Measurements from ENCODE around the gene KAT6B. TPM values are rescaled to one million over a fixed set of nuclear protein-coding genes. Genes with fewer than 3 reads are reported as not detected.

Gene KAT6B
- total RNA-seq, 4 donors from 2014 or later: 34.2 to 84.2 (median 47.3) TPM

DNA sequence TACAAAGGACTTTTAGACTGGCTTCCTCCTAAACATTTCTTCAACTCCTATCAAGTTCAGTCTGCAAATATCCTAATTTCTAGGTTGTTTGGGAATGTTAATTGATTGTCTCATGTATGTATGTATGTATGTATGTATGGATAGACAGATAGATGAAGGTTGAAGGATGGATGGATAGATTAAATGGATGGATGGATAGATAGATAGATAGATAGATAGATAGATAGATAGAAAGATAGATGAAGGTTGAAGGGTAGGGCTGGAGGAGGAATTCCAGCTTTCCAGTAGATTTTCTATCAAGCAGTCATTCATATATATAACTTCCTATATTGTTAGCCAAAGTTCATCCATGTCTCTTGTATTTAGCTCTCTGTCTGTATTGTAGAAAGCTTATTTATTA is 85.8 kb downstream of the KAT6B start:
- H3K4me1 ChIP-seq: peaks cover 9% of the 10 kb centered on the region

DNA sequence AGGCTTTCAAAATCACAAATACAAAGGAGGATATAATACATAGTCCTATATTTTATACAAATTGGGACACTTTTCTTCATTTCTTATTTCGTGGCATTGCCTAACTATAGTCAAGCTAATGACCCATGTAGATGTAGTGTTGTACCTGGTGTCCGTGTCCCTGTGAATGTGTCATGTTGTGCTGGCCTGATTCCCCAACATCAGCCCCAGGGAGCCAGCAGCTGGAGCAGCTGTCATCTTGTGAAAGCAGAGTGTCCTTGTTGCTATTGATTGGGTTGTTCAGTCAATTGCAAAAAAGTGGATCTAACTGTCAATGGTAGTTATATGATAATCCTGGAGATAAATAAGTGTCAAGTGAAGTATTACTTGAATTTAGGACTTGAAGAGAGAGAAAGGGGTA is 86.3 kb downstream of the KAT6B start:
- H3K27ac ChIP-seq: no peak overlapping the region
- H3K4me1 ChIP-seq: peaks cover 9% of the 10 kb centered on the region
- no peaks in the 10 kb centered on the region for H3K36me3 ChIP-seq
- DNase-seq (ENCODE audit: low spot score in 2 of 2): no peak
- H3K27me3 ChIP-seq: no peaks in the 10 kb centered on the region
- no peak for TF ChIP-seq POLR2A (IDR thresholded peaks at IDR 0.05)
- WGBS: 84% methylated on average over 2 of the region's 2 CpGs
- H3K9me3 ChIP-seq: no peaks in the 10 kb centered on the region
- H3K4me3 ChIP-seq: no peak overlapping the region

More for the DNA sequence above, 85.8 kb downstream of the KAT6B start:
- TF ChIP-seq POLR2AphosphoS5 (IDR thresholded peaks at IDR 0.05): no peak
- TF ChIP-seq, protein P1, sequence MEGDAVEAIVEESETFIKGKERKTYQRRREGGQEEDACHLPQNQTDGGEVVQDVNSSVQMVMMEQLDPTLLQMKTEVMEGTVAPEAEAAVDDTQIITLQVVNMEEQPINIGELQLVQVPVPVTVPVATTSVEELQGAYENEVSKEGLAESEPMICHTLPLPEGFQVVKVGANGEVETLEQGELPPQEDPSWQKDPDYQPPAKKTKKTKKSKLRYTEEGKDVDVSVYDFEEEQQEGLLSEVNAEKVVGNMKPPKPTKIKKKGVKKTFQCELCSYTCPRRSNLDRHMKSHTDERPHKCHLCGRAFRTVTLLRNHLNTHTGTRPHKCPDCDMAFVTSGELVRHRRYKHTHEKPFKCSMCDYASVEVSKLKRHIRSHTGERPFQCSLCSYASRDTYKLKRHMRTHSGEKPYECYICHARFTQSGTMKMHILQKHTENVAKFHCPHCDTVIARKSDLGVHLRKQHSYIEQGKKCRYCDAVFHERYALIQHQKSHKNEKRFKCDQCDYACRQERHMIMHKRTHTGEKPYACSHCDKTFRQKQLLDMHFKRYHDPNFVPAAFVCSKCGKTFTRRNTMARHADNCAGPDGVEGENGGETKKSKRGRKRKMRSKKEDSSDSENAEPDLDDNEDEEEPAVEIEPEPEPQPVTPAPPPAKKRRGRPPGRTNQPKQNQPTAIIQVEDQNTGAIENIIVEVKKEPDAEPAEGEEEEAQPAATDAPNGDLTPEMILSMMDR (IDR thresholded peaks at IDR 0.05): no peak
- no peak for TF ChIP-seq EP300 (IDR thresholded peaks at IDR 0.05)
- no peak for TF ChIP-seq POLR2A (IDR thresholded peaks at IDR 0.05)
- no peak for DNase-seq (ENCODE audit: low spot score in 2 of 2)
- no peaks in the 10 kb centered on the region for H3K27me3 ChIP-seq
- no peaks in the 10 kb centered on the region for H3K9me3 ChIP-seq
- H3K27ac ChIP-seq: no peak overlapping the region
- H3K4me3 ChIP-seq: no peak overlapping the region
- H3K36me3 ChIP-seq: no peaks in the 10 kb centered on the region

DNA sequence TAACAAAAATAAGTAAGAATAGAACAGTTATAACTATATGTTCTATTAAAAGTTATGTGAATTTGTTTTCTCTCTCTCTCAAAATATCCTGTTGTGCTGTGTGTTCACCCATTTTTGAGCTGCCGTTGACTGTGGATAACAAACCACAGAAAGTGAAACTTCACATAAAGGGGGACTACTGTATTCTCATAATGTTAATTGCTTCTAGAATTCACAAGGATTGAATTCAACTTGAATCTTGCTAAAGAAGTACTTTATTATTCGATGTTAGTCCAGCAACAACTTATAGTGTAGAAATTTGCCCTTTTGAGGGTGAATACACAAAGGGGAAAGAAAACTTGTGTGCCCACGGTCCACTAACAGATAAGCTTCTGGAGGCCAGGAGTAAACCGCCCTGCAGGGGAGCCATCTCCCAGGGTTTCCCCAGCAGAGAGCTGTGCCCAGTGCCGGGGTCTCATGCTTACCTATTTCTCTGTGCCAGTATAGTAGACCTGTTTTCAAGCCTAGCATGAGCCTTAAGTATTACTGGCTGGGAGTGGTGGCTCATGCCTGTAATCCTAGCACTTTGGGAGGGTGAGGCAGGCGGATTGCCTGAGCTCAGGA is 87.1 kb downstream of the KAT6B start:
- TF ChIP-seq POLR2A (IDR thresholded peaks at IDR 0.05): no peak
- no peak for TF ChIP-seq POLR2AphosphoS5 (IDR thresholded peaks at IDR 0.05)
- TF ChIP-seq, protein P1 (IDR thresholded peaks at IDR 0.05): no peak
- TF ChIP-seq EP300 (IDR thresholded peaks at IDR 0.05): no peak
- no peaks in the 10 kb centered on the region for H3K36me3 ChIP-seq
- WGBS: 82% methylated on average over 6 of the region's 6 CpGs
- H3K27me3 ChIP-seq: no peaks in the 10 kb centered on the region
- H3K4me3 ChIP-seq: no peak overlapping the region
- no peak overlapping the region for H3K27ac ChIP-seq
- no peak for DNase-seq (ENCODE audit: low spot score in 2 of 2)
- H3K4me1 ChIP-seq: peaks cover 9% of the 10 kb centered on the region
- H3K9me3 ChIP-seq: no peaks in the 10 kb centered on the region

DNA sequence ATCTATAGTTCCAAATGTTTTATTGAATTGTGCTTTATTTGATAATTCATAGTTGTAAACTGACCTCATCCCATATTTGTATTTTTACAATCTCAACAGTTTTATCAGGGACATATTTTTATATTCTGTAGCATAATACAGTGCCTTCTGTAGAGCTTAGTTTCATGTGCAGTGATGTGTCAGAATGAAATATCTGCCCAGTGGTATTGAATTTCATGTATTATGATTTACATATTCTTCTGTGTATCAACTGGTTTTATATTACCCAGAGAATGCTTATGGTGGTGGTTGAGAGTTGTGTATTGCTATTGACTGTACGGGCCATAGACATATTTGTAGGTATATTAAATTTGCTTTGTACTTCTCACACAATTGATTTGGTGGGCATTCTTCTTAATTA is 89.9 kb downstream of the KAT6B start:
- no peaks in the 10 kb centered on the region for H3K27me3 ChIP-seq
- H3K4me1 ChIP-seq: peaks cover 12% of the 10 kb centered on the region
- no peaks in the 10 kb centered on the region for H3K36me3 ChIP-seq
- H3K4me3 ChIP-seq: no peak overlapping the region
- TF ChIP-seq POLR2A (IDR thresholded peaks at IDR 0.05): no peak
- TF ChIP-seq, protein P1 (IDR thresholded peaks at IDR 0.05): no peak
- no peak for TF ChIP-seq POLR2AphosphoS5 (IDR thresholded peaks at IDR 0.05)
- TF ChIP-seq EP300 (IDR thresholded peaks at IDR 0.05): no peak
- WGBS: 94% methylated on average over 1 of the region's 1 CpG
- H3K27ac ChIP-seq: no peak overlapping the region
- DNase-seq (ENCODE audit: low spot score in 2 of 2): no peak
- H3K9me3 ChIP-seq: no peaks in the 10 kb centered on the region

DNA sequence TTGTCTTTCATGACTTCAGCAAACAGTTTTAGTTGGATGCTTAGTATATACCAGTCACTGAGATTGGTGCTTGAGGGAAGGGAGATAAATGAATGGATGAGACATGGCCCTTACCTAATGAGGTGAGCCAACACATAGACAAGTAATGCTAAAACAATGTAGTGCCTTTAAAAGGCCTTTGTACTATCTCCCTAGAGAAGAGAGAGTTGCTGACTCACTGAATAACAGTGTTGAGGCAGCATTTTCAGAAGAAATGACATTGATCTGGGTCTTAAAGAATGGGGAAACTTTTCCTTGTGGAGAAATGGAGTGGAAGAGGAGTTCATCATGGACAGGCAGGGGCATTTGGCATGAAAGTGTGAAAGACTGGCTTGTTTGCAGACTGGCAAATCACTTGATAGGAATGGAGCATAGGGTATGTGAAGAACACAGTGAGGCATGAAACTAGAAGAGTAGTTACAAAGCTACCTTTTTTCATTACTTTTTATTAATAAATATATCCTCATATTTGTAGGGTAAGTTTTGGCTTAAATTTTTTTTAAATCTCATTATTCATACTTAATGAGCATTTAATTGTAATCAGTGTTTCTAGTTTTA is 91.2 kb downstream of the KAT6B start:
- TF ChIP-seq EP300 (IDR thresholded peaks at IDR 0.05) (no peak), POLR2A (IDR thresholded peaks at IDR 0.05) (no peak), POLR2AphosphoS5 (IDR thresholded peaks at IDR 0.05) (no peak)
- TF ChIP-seq, protein P1 (IDR thresholded peaks at IDR 0.05): no peak
- no peak for DNase-seq (ENCODE audit: low spot score in 2 of 2)
- Histone ChIP-seq H3K9me3 (no peaks in the 10 kb centered on the region), H3K36me3 (no peaks in the 10 kb centered on the region), H3K4me1 (peaks cover 25% of the 10 kb centered on the region), H3K27ac (no peak overlapping the region), H3K4me3 (no peak overlapping the region), H3K27me3 (no peaks in the 10 kb centered on the region)
